OCI-LY1 (cell line): ENCODE measurements around the gene URAD.
"Not testable (repeated sequence)": the region's sequence is repeated elsewhere in the genome, so short reads cannot be mapped to it uniquely, and the experiment has no call there.

Experiments used
- H2AFZ ChIP-seq: fragments of 200-600 bp; sonication (generic), shearing (Covaris generic); 2 replicates; pipeline ENCODE4 v1.6.0; 2014; ENCODE audit warnings: antibody characterized with exemption, mild to moderate bottlenecking, low read length
- H3F3A ChIP-seq: fragments of 200-600 bp; sonication (generic), shearing (Covaris generic); 2 replicates; pipeline ENCODE4 v1.6.0; 2014; ENCODE audit warnings: mild to moderate bottlenecking, antibody characterized with exemption, low read length, moderate library complexity; ENCODE audit not compliant: insufficient read depth
- H3K27ac ChIP-seq: fragments of 200-600 bp; sonication (generic); 2 replicates; pipeline ENCODE4 v1.5.1; 2014; ENCODE audit warnings: low read length, mixed run types, mild to moderate bottlenecking, low read depth; ENCODE audit not compliant: poor library complexity, severe bottlenecking
- H3K27me3 ChIP-seq: fragments of 200-600 bp; sonication (generic); 2 replicates; pipeline ENCODE4 v1.6.0; 2014; ENCODE audit warnings: antibody characterized with exemption, mild to moderate bottlenecking, low read length, moderate library complexity; ENCODE audit not compliant: insufficient read depth
- H3K36me3 ChIP-seq: fragments of 200-600 bp; sonication (generic); 2 replicates; pipeline ENCODE4 v1.6.1; 2014; ENCODE audit warnings: mild to moderate bottlenecking, antibody characterized with exemption, low read length, moderate library complexity, mixed read lengths; ENCODE audit not compliant: insufficient read depth
- H3K4me1 ChIP-seq: fragments of 200-600 bp; sonication (generic); 2 replicates; pipeline ENCODE4 v1.5.1; 2014; ENCODE audit warnings: mild to moderate bottlenecking, low read length, moderate library complexity; ENCODE audit not compliant: insufficient read depth, severe bottlenecking
- H3K4me2 ChIP-seq: fragments of 200-600 bp; sonication (generic), shearing (Covaris generic); 2 replicates; pipeline ENCODE4 v1.6.1; 2014; ENCODE audit warnings: low read length
- H3K4me3 ChIP-seq: fragments of 200-600 bp; sonication (generic); 2 replicates; pipeline ENCODE4 v1.5.1; 2014; ENCODE audit warnings: low read length, low read depth, mild to moderate bottlenecking, mixed read lengths; ENCODE audit not compliant: poor library complexity, severe bottlenecking
- H3K79me2 ChIP-seq: fragments of 200-600 bp; shearing (Covaris generic); 2 replicates; pipeline ENCODE4 v1.6.1; 2016; ENCODE audit warnings: mixed run types, low read length, mixed read lengths; ENCODE audit not compliant: insufficient read depth
- H3K9ac ChIP-seq: fragments of 200-600 bp; sonication (generic), shearing (Covaris generic); 2 replicates; pipeline ENCODE4 v1.6.1; 2014; ENCODE audit warnings: mild to moderate bottlenecking, low read length, mixed read lengths
- H3K9me2 ChIP-seq: fragments of 200-600 bp; sonication (generic), shearing (Covaris generic); 2 replicates; pipeline ENCODE4 v1.6.1; 2014; ENCODE audit warnings: low read depth, mild to moderate bottlenecking, low read length, mixed read lengths
- H3K9me3 ChIP-seq: fragments of 200-600 bp; shearing (Covaris generic); 2 replicates; pipeline ENCODE4 v1.6.1; 2014; ENCODE audit warnings: low read length, mixed read lengths
- H4K20me1 ChIP-seq: fragments of 200-600 bp; sonication (generic), shearing (Covaris generic); 2 replicates; pipeline ENCODE4 v1.6.0; 2016; ENCODE audit warnings: mild to moderate bottlenecking, low read length; ENCODE audit not compliant: insufficient read depth
- EZH2 ChIP-seq: fragments of 200-600 bp; sonication (generic), shearing (Covaris generic); IDR thresholded peaks from 2 replicates; pipeline ENCODE4 v1.8.0; 2017; ENCODE audit warnings: borderline replicate concordance, mixed run types, mild to moderate bottlenecking, antibody characterized with exemption, low read length, moderate library complexity, mixed read lengths
- TF ChIP-seq, protein P1 (sequence below): fragments of 200-600 bp; sonication (generic), shearing (Covaris generic); IDR thresholded peaks from 2 replicates; pipeline ENCODE4 v1.5.1; 2017; ENCODE audit warnings: mild to moderate bottlenecking, antibody characterized with exemption, low read length, moderate library complexity, mixed read lengths

Gene URAD

DNA sequence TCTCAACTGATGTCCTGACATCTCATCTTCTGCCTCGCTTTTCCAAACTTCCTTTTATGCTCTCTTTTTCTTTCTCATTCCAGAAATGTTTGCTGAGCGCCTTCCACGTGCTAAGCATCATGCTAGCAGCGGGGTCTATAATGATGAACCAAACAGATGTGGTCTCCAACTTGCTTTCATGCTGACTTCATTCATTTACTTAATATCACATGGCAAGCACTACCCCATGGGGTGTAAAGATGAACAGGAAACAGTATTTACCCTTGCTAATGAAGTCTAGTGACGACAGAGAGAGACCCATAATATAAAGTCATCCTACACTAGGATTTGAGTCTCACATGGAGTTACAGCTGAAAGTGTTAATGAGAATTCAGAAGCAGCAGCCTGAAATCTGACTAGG is 21.6 kb upstream of the URAD start:
- Histone ChIP-seq H3K36me3 (no peaks in the 10 kb centered on the region), H2AFZ (no peak overlapping the region), H3K79me2 (no peaks in the 10 kb centered on the region), H3K9ac (no peak overlapping the region), H3K9me2 (no peaks in the 10 kb centered on the region), H3K27me3 (no peaks in the 10 kb centered on the region), H3K27ac (no peak overlapping the region), H3K4me1 (no peaks in the 10 kb centered on the region), H3K4me2 (no peak overlapping the region), H3K4me3 (no peak overlapping the region), H4K20me1 (no peaks in the 10 kb centered on the region), H3F3A (no peaks in the 10 kb centered on the region), H3K9me3 (no peaks in the 10 kb centered on the region)
- TF ChIP-seq, protein P1, sequence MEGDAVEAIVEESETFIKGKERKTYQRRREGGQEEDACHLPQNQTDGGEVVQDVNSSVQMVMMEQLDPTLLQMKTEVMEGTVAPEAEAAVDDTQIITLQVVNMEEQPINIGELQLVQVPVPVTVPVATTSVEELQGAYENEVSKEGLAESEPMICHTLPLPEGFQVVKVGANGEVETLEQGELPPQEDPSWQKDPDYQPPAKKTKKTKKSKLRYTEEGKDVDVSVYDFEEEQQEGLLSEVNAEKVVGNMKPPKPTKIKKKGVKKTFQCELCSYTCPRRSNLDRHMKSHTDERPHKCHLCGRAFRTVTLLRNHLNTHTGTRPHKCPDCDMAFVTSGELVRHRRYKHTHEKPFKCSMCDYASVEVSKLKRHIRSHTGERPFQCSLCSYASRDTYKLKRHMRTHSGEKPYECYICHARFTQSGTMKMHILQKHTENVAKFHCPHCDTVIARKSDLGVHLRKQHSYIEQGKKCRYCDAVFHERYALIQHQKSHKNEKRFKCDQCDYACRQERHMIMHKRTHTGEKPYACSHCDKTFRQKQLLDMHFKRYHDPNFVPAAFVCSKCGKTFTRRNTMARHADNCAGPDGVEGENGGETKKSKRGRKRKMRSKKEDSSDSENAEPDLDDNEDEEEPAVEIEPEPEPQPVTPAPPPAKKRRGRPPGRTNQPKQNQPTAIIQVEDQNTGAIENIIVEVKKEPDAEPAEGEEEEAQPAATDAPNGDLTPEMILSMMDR: no peak
- TF ChIP-seq EZH2: no peak

DNA sequence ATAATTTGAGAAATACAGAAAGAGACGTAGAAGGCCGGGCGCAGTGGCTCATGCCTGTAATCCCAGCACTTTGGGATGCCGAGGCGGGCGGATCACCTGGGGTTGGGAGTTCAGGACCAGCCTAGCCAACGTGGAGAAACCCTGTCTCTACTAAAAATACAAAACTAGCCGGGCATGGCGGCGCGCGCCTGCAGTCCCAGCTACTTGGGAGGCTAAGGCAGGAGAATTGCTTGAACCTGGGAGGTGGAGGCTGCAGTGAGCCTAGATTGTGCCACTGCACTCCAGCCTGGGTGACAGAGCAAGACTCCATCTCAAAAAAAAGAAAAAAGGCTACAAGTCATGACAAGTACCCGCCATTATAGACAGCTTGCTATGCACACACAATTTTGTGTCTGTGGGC is 16.5 kb upstream of the URAD start:
- H3K9ac ChIP-seq, H3K27me3 ChIP-seq, H3F3A ChIP-seq, H3K79me2 ChIP-seq, H3K27ac ChIP-seq, H3K4me2 ChIP-seq, H3K4me3 ChIP-seq, H3K9me3 ChIP-seq, H3K9me2 ChIP-seq, H2AFZ ChIP-seq, H4K20me1 ChIP-seq, H3K4me1 ChIP-seq, H3K36me3 ChIP-seq: not testable (repeated sequence)

DNA sequence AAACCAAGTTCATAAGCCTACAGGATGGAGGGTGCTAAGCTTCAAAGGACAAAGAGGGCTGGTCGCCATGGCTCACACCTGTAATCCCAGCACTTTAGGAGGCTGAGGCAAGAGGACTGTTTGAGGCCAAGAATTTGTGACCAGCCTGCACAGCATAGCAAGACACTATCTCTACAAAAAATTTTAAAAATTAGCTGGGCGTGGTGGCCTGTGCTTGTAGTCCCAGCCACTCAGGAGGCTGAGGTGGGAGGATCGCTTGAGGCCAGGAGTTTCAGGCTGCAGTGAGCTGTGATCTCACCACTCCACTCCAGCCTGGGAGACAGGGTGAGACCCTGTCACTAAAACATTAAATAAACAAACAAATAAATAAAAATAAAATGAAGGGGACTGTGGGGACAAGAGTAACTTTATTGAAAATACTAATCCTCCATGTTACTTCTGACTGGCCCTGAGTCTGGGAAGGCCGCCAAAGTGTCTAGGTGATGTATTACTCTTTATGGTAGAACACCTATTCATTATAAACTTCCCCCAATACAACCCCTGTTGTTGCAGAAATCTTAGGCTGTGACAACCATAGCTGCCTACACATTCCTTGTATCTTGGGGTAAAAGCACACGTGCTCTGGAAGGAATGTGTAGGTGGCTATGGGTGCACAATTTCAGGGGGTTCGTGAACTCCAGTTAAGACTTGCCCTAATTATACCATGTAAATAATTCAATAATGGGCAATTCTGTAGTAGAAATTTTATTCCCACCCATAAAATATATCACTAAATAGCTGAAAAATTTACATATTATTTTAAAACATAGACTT is 14.6 kb upstream of the URAD start:
- no peaks in the 10 kb centered on the region for H3K79me2 ChIP-seq
- H3K27me3 ChIP-seq: no peaks in the 10 kb centered on the region
- H3K9ac ChIP-seq: no peak overlapping the region
- no peak overlapping the region for H2AFZ ChIP-seq
- TF ChIP-seq EZH2: no peak
- TF ChIP-seq, protein P1: no peak
- H3K9me2 ChIP-seq: no peaks in the 10 kb centered on the region
- H3K36me3 ChIP-seq: no peaks in the 10 kb centered on the region
- no peak overlapping the region for H3K4me2 ChIP-seq
- H3K27ac ChIP-seq: no peak overlapping the region
- no peak overlapping the region for H3K4me3 ChIP-seq
- H3F3A ChIP-seq: no peaks in the 10 kb centered on the region
- H4K20me1 ChIP-seq: no peaks in the 10 kb centered on the region
- H3K4me1 ChIP-seq: no peaks in the 10 kb centered on the region
- no peaks in the 10 kb centered on the region for H3K9me3 ChIP-seq
